Effector CD4-positive, alpha-beta T cell (primary cell): ENCODE results near the gene KCNG3.

Experiments used
- DNase-seq: peaks from one replicate; pipeline ENCODE4 v3.0.0-alpha.2; 2020

The KCNG3 gene

DNA sequence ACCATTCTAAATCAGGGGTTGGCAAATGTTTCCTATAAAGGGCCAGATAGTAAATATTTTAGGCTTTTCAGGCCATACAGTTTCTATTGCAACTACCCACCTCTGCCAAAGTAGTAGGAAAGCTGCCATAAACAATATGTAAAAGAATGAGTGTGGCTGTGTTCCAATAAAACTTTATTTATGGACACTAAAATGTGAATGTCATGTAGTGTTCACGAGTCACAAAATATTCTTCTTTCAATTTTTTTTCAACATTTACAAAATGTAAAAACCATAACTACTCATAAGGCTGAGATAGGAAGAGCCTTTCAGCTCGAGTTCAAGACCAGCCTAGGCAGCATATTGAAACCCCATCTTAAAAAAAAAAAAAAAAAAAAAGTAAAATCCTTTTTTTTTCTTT lies 13.4 kb downstream of the KCNG3 start:
- DNase-seq = no peak

- DNase-seq = no peak
Observed at GRCh38 chr2:42474765-42475454, 18.9 kb downstream of the KCNG3 start.

DNA sequence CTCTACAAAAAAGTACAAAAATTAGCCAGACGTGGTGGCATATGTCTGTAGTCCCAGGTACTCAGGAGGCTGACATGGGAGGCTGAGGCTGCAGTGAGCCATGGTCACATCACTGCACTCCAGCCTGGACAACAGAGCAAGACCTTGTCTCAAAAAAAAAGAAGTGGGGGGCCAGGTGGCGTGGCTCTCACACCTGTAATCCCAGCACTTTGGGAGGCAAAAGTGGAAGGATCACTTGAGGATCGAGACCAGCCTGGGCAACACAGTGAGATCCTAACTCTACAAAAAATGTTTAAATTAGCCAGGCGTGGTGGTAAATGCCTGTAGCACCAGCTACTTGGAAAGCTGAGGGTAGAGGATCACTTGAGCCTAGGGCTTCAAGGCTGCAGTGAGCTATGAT lies 23.1 kb downstream of the KCNG3 start:
- DNase-seq = no peak

DNA sequence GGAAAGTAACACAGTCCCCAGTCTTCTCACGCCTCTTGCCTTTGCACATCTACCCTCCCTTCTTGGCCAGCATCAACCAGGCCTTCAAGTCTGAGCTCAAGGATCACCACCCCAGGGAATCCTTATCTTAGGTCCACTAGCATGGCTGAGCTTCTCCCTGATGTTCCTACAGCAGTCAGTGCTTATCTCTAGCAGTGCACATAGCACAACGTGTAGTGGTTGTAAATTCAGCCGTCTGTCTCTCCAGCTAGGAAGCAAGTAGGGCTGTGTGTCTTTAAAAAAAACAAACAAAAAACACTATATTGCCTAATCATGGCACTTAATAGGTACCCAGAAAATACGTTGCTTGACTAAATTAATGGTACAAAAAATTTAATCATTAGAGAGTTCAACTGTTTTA lies 29.2 kb downstream of the KCNG3 start:
- DNase-seq = no peak

DNA sequence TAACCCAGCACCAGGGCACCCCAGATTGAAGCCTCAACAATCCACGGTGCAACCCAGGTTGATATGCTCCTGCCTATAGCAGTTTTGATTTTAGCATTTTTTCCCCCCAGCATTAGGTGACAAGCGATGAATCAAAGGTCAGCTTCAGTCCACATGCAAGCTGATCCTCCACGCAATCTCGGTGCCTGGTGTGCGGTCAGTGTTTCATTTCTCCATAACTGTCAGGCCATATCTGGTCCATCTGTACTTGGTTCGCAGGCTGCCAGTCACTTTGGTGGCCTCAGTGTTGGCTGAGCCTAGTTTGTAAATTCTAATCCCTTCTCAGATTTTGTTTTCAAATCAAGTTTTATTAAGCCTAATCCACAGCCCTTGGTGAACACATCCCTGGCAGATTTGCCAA lies 30.2 kb downstream of the KCNG3 start:
- DNase-seq = no peak

DNA sequence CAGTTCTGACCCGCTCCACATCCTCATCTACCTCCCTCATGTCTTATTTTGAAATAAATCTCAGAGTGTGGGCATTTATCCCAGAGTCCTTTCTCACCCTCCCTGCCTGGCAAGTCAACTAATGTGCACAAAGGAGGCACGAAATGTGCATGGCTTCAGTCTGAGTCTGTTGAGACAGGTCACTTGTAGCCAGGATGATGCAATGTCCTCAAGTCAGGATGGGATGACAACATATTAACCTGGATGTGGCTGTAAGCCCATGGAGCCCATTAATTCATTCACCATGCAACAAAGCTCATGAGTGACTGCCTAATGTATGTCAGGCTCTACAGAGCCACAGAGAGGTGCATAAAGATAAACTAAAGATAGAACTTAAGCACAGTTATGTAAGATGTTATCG lies 34.5 kb downstream of the KCNG3 start:
- DNase-seq = no peak

DNA sequence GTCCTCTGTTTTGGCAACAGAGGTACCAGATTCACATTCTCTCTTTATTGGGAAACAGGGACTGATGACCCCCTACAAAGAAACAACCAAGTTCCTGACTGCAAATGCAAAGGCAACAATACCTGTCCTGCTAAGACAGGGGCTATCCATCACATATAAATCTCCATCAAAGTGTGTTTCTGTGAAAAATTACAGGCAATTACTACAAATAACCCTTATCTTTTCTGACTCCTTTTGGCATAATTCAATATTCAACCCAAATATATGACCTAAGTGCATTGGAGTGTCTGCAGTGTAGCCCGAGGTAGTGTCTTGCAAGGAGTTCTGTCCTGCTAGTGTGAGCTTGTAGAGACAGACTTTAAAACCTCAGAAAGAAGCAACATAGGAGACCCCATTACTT lies 35.4 kb downstream of the KCNG3 start:
- DNase-seq = no peak

DNA sequence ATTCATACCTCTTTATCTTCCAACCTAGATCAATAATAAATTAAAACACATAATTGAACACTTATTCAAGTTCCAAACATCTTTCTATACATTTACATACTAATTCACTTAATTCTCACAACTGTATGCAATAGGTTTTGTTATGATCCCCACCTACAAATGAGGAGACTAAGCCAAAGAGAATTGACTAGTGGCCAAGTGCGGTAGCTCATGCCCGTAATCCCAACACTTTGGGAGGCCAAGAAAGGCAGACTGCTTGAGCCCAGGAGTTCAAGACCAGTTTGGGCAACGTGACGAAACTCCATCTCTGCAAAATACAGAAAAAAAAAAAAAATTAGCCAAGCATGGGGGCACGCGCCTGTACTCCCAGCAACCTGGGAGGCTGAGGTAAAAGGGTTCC lies 36.8 kb downstream of the KCNG3 start:
- DNase-seq = no peak

GRCh38 chr2:42456126-42456839 lies 37.5 kb downstream of the KCNG3 start:
- no peak for DNase-seq

- no peak for DNase-seq
Observed at GRCh38 chr2:42452545-42452944, 41.2 kb downstream of the KCNG3 start.

- no peak for DNase-seq
Observed at GRCh38 chr2:42450136-42450535, 43.6 kb downstream of the KCNG3 start.

DNA sequence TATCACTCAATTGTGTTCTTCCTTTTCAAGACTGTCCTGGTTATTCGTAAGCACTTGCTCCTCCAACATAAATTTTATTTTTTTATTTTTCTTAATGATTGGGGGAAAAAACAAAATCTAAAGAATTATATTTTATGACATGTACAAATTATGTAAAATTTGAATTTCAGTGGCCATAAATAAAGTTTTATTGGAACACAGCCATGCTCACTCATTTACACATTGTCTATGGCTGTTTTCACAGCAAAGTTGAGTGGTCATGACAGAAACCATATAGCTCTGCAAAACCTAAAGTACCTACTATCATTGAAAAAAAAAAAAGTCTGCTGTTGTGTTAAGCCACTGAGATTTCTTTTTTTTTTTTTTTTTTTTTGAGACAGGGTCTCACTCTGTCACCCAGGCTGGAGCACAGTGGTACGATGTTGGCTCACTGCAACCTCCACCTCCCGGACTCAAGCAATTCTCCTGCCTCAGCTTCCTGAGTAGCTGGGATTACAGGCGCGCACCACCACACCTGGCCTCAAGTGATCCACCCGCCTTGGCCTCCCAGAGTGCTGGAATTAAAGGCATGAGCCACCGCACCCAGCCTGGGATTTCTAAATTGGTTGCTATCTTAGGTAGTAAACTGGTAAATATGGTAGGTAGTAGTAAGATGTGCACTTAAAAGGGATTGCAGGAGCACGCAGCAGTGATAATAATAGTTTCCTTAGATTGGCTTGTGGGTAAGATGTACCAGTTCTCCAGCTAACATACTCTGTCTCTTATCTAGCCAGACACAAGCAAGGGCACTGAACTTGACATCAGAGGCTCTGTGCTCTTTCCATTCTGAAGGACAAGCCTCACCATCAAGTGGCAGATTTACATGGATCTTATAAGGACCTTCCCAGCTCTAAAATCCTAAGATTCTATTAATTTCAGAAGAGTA lies 44.4 kb downstream of the KCNG3 start:
- DNase-seq = no peak

DNA sequence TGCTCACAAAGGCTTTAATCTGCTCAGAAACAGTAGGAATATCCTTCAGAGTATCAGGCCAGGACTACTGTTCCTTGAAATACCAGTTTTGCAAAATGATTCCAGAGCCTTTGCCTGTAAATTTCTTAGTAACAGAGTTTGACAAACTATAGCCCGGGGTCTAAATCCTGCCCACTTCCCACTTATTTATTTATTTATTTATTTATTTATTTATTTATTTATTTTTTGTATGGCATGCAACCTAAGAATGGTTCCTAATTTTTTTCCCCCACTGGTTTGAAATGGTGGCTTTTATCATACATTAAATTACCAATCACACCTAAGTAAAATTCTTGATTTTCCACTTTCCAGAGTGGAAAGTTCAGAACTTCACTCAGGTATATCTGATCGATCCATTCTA lies 45.6 kb downstream of the KCNG3 start:
- DNase-seq = no peak

- DNase-seq = no peak
Observed at GRCh38 chr2:42446503-42447271, 47.1 kb downstream of the KCNG3 start.

GRCh38 chr2:42443718-42444399 lies 49.9 kb downstream of the KCNG3 start:
- no peak for DNase-seq

DNA sequence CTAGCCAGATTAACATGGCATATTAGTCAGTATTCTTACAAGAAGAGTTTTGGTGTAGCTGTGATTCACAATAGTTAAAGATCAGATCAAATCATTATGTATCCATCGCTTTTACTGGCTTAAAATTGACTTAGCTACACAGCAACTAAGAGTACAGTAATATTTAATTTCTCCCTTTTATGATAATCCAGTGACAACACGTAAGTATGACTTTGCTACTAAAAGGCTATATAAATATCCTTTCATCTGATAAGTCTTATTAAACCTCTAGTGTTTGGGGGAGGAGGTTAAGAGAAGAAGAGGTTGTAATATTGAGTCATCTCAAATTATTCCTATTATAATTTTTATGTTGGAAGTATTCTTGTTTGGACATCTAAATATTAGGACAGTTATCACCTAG lies 51.0 kb downstream of the KCNG3 start:
- DNase-seq = no peak

- no peak for DNase-seq
Observed at GRCh38 chr2:42438685-42439084, 55.1 kb downstream of the KCNG3 start.

DNA sequence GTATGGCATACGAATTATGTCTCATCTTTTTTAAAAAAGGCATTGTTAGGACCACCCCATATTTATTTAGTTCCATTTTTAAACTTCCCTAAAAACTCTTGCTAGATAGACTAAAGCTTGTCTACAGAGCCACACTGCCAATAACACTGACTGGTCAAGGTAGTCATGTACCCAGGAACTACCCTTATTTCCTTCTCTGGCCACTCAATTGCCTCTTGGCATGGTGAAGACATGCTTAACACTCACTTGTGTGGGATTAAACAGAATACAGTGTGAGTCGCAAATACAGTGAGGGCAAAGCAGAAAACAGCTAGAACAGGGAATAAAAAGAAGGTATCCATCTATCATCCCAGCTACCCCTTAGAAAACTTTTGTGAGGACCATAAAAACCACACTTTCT lies 57.4 kb downstream of the KCNG3 start:
- no peak for DNase-seq

DNA sequence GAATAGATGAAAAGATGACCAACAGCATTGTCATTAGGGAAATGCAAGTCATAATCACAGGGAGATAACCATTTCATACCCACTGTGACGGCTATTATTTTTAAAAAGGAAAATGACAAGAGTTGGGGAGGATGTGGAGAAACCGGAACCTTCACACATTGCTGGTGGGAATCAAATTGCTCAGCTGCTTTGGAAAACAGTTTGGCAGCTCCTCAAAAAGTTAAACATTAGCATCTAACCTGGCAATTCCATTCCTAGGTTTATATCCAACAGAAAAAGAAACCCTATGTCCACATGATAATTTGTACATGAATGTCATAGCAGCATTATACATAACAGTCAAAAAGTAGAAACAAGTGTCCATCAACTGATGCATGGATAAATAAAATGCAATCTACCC lies 58.2 kb downstream of the KCNG3 start:
- DNase-seq = no peak

- DNase-seq = no peak
Observed at GRCh38 chr2:42430188-42430587, 63.6 kb downstream of the KCNG3 start.

DNA sequence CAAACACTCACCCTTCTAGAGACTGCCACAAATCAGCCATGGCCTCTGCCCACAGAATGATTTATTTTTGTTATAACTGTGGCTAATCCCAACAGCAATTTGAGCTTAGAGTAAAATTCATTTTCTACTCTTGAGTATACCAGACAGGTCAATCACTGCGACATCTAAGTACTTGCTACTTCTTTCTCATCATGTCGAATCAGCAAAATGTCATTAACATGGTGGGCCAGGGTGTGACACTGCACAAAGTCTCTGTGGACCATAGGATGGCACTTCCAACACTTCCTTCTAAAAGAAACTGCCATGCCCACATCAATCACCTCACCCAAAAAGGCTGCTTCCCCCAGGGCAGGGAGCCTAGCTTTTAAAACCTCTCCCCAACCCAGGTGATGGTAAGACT lies 64.4 kb downstream of the KCNG3 start:
- DNase-seq = no peak

DNA sequence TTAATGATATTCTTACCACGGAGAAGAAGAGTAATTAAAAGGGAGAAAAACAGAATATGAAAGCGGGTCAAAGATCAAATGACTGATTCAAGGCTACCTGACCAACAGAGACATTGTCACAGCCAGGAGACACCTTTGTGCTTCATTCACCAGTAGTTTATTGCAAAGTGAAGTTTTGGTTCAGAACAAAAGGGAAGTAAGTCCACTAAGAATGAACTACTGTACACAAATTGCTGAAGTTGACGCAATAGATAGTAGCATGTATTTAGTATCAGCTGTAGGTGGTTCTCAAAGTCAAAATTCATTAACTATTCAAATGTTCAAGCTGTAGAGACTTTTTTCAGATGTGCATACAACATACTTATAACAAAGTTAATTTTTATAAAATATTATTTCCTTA lies 68.1 kb downstream of the KCNG3 start:
- DNase-seq = no peak
